ENCODE measurements around the gene SOS1. TPM values are rescaled to one million over a fixed set of nuclear protein-coding genes. Genes with fewer than 3 reads are reported as not detected.

SOS1 gene
- total RNA-seq, 8 experiments from 2014 or later, result 15.0 to 224 (median 26.1) TPM

DNA sequence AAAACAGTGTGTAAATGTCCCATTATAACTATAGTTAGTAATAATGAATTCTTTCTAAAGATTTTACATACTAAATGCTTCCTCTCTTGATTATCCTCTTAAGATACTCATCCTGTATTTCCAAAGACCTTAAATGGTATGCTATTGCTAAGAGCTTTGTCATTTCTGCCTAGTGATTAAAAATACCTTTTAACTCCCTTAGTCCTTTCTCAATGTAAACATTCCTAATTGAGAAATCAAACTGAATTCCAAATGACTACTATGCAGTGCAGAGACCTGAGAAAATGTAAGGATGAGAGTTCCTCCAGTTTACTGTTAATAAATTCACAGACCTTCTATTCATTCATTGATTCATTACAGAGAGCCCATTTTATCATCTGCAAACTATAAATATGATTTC is 86.9 kb downstream of the SOS1 start:
- Histone ChIP-seq H3K4me1 (replicated peaks in 1 of 2) (no peaks in the 10 kb centered on the region), H3K27ac (no peak overlapping the region), H3K4me3 (no peak overlapping the region)
- ATAC-seq (replicated peaks in 6 of 8), result no peak
- in situ Hi-C loops (cut with MboI; ENCODE audit: low pct_unique_long_range_greater_than_20kb in 2 of 9, low sequenced_read_pairs in 9 of 9, unreplicated experiment in 9 of 9), result no loop called here

DNA sequence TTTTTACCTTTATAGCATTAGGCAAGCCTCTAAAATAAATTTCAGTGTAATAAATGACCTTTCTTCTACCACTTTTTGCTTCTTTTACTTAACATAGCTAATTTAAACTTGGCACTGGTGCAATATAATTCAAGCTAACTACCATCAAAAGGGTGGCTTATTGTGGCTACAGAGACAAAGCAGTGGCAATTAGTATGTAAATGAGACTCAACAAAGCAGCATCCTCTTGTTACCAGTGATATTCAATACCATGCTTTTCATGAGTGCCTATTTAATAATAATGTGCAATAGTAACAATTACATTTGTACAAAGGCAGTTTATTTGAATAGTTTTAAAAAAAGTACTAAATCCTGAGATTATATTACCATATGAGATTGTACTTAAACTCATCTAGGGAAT is 93.4 kb downstream of the SOS1 start:
- ATAC-seq (replicated peaks in 6 of 8), result no peak
- H3K4me1 ChIP-seq (replicated peaks in 1 of 2), result peaks cover 0 to 11% of the 10 kb centered on the region in 2 donors
- in situ Hi-C loops (cut with MboI; ENCODE audit: low pct_unique_long_range_greater_than_20kb in 2 of 9, low sequenced_read_pairs in 9 of 9, unreplicated experiment in 9 of 9), result no loop called here
- no peak overlapping the region for H3K4me3 ChIP-seq
- no peak overlapping the region for H3K27ac ChIP-seq

DNA sequence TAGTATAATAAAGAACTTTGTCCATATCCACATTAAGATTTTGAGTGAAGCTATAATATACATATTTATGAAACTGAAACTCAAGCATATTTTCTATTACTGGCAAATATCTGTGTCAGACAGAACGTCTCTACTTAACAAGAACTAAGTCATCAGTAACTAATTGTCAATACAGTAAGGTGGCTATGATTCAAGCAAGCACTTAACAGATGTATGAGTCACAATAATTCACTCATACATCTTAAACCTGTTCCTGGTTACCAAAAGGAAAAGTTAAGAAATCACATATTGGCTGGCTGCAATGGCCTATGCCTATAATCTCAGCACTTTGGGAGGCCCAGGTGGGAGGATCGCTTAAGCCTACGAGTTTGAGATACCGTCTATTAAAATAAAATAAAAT is 96.0 kb downstream of the SOS1 start:
- ATAC-seq (replicated peaks in 6 of 8), result no peak
- 55 to 100% (median 83%) methylated on average over 1 to 4 of the region's 4 CpGs; no CpG with 5 or more reads in 1 of the 10 experiments for WGBS, 10 experiments
- Histone ChIP-seq H3K4me1 (replicated peaks in 1 of 2) (peaks cover 0 to 11% of the 10 kb centered on the region in 2 donors), H3K4me3 (no peak overlapping the region), H3K27ac (no peak overlapping the region)
- in situ Hi-C loops (cut with MboI; ENCODE audit: low pct_unique_long_range_greater_than_20kb in 2 of 9, low sequenced_read_pairs in 9 of 9, unreplicated experiment in 9 of 9), result no loop called here

DNA sequence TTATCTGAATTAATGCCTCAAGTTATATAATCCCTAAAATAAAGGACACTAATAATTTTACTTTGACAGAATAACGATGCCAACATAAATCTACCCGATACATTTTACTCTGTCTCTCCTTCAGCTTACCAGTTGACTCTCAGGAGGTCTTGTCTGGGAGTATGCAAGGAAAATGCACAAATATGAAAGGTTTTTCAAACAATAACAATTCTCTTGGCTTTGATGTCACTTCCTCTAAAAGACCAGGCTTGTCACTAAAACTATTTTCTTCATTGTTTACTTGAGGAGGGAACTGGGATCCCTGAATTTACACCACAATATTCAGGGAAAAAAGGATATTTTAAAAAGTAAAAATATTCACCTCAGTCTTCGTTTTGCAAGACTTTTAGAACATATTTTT is 97.2 kb downstream of the SOS1 start:
- ATAC-seq (replicated peaks in 6 of 8), result no peak
- in situ Hi-C loops (cut with MboI; ENCODE audit: low pct_unique_long_range_greater_than_20kb in 2 of 9, low sequenced_read_pairs in 9 of 9, unreplicated experiment in 9 of 9), result no loop called here
- no peak overlapping the region for H3K4me3 ChIP-seq
- H3K27ac ChIP-seq, result no peak overlapping the region
- 56 to 100% (median 78%) methylated on average over 2 to 3 of the region's 3 CpGs; no CpG with 5 or more reads in 1 of the 10 experiments for WGBS, 10 experiments
- H3K4me1 ChIP-seq (replicated peaks in 1 of 2), result peaks cover 0 to 11% of the 10 kb centered on the region in 2 donors

DNA sequence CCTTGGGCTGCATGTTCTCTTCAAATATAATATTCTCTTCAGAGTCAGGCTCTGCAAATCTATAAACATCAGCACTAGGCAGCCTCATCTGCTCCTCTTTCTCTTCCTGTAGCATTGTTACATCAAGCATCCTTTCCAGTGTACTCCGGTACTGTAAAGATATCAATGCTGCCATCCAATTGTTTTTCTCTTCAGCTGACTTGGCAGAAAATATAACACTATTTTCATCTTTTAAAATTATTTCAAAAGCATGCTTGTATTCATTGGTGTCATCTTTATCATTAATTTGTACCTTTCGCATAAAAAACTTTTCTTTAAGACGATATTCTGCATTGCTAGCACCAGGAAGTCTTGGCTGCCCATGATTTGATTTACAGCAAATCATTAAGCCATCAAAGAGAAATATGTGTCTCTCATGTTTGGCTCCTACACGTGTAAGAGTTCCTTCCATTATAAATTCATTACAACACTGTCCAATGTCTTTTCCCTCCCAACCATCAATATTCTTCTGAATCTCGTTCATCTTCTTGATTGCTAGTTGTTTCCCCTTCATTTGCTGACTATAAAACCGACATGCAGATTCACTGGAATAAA is 98.1 kb downstream of the SOS1 start:
- H3K27ac ChIP-seq, result no peak overlapping the region
- H3K4me3 ChIP-seq, result no peak overlapping the region
- 58 to 87% (median 70%) methylated on average over 2 to 6 of the region's 6 CpGs for WGBS, 10 experiments
- peak in 2 of 8 experiments; percentile 28 to 38 for ATAC-seq (replicated peaks in 6 of 8)
- peaks cover 0 to 11% of the 10 kb centered on the region in 2 donors for H3K4me1 ChIP-seq (replicated peaks in 1 of 2)
- in situ Hi-C loops (cut with MboI; ENCODE audit: low pct_unique_long_range_greater_than_20kb in 2 of 9, low sequenced_read_pairs in 9 of 9, unreplicated experiment in 9 of 9), result no loop called here

DNA sequence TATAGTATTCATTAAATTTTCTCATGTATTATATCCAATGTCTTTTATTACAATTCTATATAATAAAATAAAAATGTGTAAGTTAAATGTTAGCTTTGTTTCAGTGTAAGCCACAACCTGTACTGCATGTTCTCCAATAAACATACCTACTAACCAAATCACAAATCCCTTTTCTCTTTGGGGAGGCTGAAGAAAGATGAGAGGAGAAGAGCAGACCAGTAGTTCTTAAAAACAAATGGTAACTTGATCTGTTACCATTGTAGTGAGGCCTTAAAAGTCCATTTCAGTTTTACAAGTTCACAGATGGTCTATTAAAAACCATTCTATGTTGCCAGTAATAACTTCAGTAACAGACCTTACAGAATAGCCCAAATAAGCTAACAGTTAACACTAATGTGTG is 100.5 kb downstream of the SOS1 start:
- Histone ChIP-seq H3K4me3 (no peak overlapping the region), H3K27ac (no peak overlapping the region), H3K4me1 (replicated peaks in 1 of 2) (peaks cover 0 to 11% of the 10 kb centered on the region in 2 donors)
- in situ Hi-C loops (cut with MboI; ENCODE audit: low pct_unique_long_range_greater_than_20kb in 2 of 9, low sequenced_read_pairs in 9 of 9, unreplicated experiment in 9 of 9), result no loop called here
- ATAC-seq (replicated peaks in 6 of 8), result no peak

DNA sequence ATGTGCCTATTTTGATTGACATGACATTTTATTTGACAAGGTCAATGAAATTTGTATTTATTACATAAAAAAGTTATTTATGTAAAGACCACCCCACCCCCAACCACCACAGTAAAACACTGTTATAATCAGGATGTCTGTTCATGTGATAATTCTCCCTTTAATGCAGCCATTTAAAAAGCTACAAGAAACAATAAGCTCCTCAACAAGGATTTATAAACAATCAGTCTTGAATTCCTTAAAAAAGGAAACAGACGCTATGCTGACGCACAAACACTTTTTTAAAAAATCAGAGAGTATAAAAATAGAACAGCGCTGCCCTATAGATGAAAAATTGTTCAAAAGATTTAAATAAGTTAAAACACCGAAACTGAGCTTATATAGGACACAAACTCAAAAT is 102.2 kb downstream of the SOS1 start:
- ATAC-seq (replicated peaks in 6 of 8), result no peak
- no peak overlapping the region for H3K27ac ChIP-seq
- H3K4me1 ChIP-seq (replicated peaks in 1 of 2), result peaks cover 0 to 9% of the 10 kb centered on the region in 2 donors
- in situ Hi-C loops (cut with MboI; ENCODE audit: low pct_unique_long_range_greater_than_20kb in 2 of 9, low sequenced_read_pairs in 9 of 9, unreplicated experiment in 9 of 9), result no loop called here
- no peak overlapping the region for H3K4me3 ChIP-seq
- WGBS, 10 experiments, result 84 to 100% (median 97%) methylated on average over 1 to 4 of the region's 4 CpGs

DNA sequence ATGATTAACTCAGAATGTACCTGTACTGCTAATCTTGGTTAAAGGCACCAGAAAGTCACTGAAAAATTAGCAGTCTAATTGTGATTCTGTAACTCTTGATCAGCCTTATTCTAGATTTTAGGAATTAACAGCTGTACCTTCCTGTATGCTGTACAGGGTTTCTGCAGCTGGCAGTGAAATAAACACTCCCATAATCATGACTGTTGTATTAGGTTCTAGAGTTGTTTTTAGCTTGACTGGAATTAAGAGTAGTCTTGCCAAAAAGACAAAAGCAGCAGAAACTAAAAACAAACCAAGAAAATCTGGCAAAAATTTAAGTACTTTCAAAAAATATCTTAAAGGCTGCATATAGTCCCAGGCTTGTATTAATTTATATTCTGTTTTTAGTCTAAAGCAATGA is 103.5 kb downstream of the SOS1 start:
- no peak for ATAC-seq (replicated peaks in 6 of 8)
- no peak overlapping the region for H3K27ac ChIP-seq
- in situ Hi-C loops (cut with MboI; ENCODE audit: low pct_unique_long_range_greater_than_20kb in 2 of 9, low sequenced_read_pairs in 9 of 9, unreplicated experiment in 9 of 9), result no loop called here
- H3K4me1 ChIP-seq (replicated peaks in 1 of 2), result no peaks in the 10 kb centered on the region
- H3K4me3 ChIP-seq, result no peak overlapping the region

DNA sequence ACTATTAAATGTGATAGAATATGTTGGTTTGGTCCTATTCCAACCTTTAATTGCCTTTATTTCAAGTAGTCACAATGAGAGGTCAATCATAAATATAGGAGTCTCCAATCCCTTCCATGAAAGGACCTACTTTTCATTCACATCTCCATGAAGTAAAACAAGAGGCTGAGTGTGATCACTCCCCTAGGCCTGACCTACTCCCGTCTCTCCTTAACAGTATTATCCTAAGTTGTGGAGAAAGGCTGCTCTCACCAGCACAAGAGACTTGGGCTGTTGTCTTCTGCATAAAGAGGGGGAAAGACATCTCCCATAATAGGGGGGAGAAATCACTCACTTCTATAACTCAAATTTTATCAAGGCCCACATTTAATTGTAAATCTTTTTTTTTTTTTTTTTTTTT is 105.4 kb downstream of the SOS1 start:
- no peak overlapping the region for H3K27ac ChIP-seq
- in situ Hi-C loops (cut with MboI; ENCODE audit: low pct_unique_long_range_greater_than_20kb in 2 of 9, low sequenced_read_pairs in 9 of 9, unreplicated experiment in 9 of 9), result no loop called here
- ATAC-seq (replicated peaks in 6 of 8), result no peak
- no peak overlapping the region for H3K4me3 ChIP-seq
- H3K4me1 ChIP-seq (replicated peaks in 1 of 2), result no peaks in the 10 kb centered on the region
- 71 to 100% (median 89%) methylated on average over 1 of the region's 1 CpG; no CpG with 5 or more reads in 3 of the 10 experiments for WGBS, 10 experiments

DNA sequence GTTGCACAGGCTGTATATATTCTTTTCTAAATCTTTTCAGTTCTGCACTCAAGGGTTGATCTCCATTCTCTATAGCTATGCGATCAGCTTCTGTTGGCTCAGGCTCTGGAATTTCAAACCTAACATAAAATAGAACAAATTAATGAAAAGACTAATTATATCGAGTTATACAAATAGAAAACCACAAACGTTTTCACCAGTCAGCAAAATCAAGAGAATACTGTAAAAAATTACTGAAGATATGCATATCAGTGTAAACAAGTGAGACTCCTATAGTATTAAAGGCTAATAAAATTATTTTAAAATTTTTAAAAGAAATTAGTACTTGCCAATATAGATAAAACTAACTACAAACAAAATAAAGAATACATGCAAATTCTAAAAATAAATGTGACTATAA is 107.0 kb downstream of the SOS1 start:
- Histone ChIP-seq H3K4me3 (no peak overlapping the region), H3K4me1 (replicated peaks in 1 of 2) (no peaks in the 10 kb centered on the region), H3K27ac (no peak overlapping the region)
- in situ Hi-C loops (cut with MboI; ENCODE audit: low pct_unique_long_range_greater_than_20kb in 2 of 9, low sequenced_read_pairs in 9 of 9, unreplicated experiment in 9 of 9), result no loop called here
- ATAC-seq (replicated peaks in 6 of 8), result no peak
- 67 to 95% (median 89%) methylated on average over 1 to 3 of the region's 3 CpGs; no CpG with 5 or more reads in 1 of the 10 experiments for WGBS, 10 experiments

DNA sequence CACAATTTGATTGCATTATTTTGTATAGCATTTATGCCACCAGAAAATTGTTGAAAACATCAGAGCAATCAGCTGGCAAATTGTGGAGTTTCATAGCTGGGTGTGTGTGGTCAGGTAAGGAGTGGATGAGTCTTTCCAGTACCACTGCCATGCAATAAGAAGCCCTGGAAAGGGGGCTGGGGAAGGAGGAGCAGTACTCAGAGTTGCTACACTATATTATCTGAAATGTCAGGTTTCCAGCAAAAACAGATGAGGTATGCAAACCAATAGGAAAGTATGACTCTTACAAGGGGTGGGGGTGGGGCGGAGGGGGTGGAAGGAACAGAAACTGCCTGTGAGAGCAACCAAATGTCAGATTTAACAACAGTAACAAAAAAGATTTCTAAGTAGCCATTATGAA is 112.2 kb downstream of the SOS1 start:
- Histone ChIP-seq H3K4me3 (no peak overlapping the region), H3K4me1 (replicated peaks in 1 of 2) (no peaks in the 10 kb centered on the region), H3K27ac (no peak overlapping the region)
- 100% methylated on average over 1 of the region's 1 CpG; no CpG with 5 or more reads in 9 of the 10 experiments for WGBS, 10 experiments
- ATAC-seq (replicated peaks in 6 of 8), result no peak
- in situ Hi-C loops (cut with MboI; ENCODE audit: low pct_unique_long_range_greater_than_20kb in 2 of 9, low sequenced_read_pairs in 9 of 9, unreplicated experiment in 9 of 9), result no loop called here

DNA sequence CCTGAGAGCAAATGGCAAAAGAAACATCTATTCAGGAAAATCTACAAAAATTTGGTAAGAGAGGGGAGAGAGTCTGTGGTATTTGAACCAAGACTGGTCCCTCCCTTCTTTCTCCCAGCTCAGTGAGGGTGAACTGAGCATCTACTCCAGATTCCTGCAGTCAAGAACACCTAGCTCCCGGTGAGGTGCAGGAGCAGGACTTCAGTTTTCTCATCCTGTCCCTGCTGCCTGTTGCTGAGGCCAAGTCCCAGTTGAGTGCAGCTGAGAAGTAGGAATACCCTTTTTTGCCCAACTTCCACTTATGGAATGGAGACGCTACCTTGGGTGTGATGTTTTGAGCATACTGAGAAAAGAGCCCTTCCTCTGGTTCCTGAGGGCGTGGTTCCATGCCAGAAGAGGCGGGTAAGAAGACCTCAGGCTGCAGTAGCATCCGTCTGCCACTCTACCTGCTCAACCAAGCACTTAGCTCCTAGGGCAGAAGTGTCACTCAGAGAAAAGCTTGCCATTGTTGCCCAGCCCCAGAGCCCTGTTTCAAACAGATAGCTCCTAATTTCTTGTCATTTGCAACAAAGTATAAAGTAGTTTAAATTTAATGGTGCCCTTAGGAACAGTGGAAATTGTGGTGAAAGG is 112.9 kb downstream of the SOS1 start:
- Histone ChIP-seq H3K4me1 (replicated peaks in 1 of 2) (no peaks in the 10 kb centered on the region), H3K27ac (no peak overlapping the region), H3K4me3 (no peak overlapping the region)
- in situ Hi-C loops (cut with MboI; ENCODE audit: low pct_unique_long_range_greater_than_20kb in 2 of 9, low sequenced_read_pairs in 9 of 9, unreplicated experiment in 9 of 9), result no loop called here
- 80 to 100% (median 90%) methylated on average over 1 to 3 of the region's 5 CpGs; no CpG with 5 or more reads in 2 of the 10 experiments for WGBS, 10 experiments
- no peak for ATAC-seq (replicated peaks in 6 of 8)

DNA sequence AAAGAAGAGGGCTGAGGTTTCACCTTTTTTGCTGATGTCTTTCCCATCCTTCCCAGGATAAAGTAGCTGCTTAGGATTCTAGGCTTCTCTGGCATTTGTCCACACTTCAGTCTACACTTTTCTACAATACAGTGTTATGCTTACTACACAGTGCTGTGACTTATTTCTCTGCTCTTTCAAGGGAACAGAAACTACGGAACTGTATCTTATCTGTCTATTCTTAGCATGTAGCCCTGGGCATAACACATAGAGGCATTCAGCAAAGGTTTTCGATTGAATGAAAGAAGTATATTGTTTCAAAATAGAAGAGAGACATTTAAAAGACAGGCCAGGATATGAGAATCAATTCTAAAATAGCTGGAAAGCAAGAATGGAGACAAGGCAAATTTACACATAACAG is 120.3 kb downstream of the SOS1 start:
- WGBS, 10 experiments, result 49 to 100% (median 98%) methylated on average over 1 to 2 of the region's 2 CpGs
- no peak overlapping the region for H3K4me3 ChIP-seq
- H3K4me1 ChIP-seq (replicated peaks in 1 of 2), result no peaks in the 10 kb centered on the region
- in situ Hi-C loops (cut with MboI; ENCODE audit: low pct_unique_long_range_greater_than_20kb in 2 of 9, low sequenced_read_pairs in 9 of 9, unreplicated experiment in 9 of 9), result no loop called here
- H3K27ac ChIP-seq, result no peak overlapping the region
- ATAC-seq (replicated peaks in 6 of 8), result no peak

DNA sequence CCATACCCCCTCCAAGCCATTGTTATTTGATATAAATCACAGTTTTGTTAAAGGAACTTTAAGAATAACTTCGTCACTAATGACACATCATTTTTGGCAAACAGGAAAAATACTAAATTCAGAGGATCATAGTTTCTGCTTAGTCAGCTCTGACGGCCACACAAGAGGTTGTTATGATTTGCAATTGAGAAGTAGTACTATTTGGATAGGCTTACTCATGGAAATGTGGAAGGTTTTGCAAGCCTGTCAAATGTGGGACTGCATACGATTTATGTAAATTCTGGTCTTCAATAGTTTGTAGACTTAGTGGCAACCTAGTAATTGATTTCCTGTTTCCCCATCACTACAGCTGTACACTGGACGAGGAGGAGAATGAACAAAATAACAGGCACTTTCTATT is 123.1 kb downstream of the SOS1 start:
- peak in 3 of 8 experiments; percentile 99 to 100 (median 99) for ATAC-seq (replicated peaks in 6 of 8)
- Histone ChIP-seq H3K27ac (no peak overlapping the region), H3K4me3 (no peak overlapping the region), H3K4me1 (replicated peaks in 1 of 2) (no peaks in the 10 kb centered on the region)
- WGBS, 10 experiments, result 0 to 93% (median 55%) methylated on average over 2 to 4 of the region's 4 CpGs
- in situ Hi-C loops (cut with MboI; ENCODE audit: low pct_unique_long_range_greater_than_20kb in 2 of 9, low sequenced_read_pairs in 9 of 9, unreplicated experiment in 9 of 9), result no loop called here
